ENCODE results near the gene UNC79.

DNA sequence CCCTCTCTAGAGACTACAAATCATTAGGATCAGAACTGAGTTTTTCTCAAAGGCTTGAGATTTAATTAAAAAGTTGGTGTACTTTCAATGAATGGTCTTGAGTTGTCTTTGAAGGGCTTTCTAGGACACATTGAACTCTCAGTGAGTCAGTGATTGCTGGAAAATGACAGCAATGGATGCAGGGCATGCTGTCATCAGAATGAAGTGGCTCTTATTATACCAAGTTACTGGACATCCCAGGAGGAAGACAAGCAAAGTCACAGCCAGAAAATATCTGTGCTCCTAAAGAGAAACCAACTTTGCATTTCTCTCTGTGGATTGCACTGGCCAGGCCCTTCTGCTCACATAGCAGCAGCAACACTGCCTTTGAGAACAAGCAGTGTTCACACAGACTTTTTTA, 244.9 kb downstream of the UNC79 start:
- TF ChIP-seq, protein P1, sequence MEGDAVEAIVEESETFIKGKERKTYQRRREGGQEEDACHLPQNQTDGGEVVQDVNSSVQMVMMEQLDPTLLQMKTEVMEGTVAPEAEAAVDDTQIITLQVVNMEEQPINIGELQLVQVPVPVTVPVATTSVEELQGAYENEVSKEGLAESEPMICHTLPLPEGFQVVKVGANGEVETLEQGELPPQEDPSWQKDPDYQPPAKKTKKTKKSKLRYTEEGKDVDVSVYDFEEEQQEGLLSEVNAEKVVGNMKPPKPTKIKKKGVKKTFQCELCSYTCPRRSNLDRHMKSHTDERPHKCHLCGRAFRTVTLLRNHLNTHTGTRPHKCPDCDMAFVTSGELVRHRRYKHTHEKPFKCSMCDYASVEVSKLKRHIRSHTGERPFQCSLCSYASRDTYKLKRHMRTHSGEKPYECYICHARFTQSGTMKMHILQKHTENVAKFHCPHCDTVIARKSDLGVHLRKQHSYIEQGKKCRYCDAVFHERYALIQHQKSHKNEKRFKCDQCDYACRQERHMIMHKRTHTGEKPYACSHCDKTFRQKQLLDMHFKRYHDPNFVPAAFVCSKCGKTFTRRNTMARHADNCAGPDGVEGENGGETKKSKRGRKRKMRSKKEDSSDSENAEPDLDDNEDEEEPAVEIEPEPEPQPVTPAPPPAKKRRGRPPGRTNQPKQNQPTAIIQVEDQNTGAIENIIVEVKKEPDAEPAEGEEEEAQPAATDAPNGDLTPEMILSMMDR (IDR thresholded peaks at IDR 0.05; ENCODE audit: insufficient read depth, low read length) = no peak
- TF ChIP-seq POLR2AphosphoS5 (IDR thresholded peaks at IDR 0.05; ENCODE audit: low read depth) = no peak
- TF ChIP-seq GABPA (IDR thresholded peaks at IDR 0.05; ENCODE audit: low read depth) = no peak
- TF ChIP-seq, protein P2, sequence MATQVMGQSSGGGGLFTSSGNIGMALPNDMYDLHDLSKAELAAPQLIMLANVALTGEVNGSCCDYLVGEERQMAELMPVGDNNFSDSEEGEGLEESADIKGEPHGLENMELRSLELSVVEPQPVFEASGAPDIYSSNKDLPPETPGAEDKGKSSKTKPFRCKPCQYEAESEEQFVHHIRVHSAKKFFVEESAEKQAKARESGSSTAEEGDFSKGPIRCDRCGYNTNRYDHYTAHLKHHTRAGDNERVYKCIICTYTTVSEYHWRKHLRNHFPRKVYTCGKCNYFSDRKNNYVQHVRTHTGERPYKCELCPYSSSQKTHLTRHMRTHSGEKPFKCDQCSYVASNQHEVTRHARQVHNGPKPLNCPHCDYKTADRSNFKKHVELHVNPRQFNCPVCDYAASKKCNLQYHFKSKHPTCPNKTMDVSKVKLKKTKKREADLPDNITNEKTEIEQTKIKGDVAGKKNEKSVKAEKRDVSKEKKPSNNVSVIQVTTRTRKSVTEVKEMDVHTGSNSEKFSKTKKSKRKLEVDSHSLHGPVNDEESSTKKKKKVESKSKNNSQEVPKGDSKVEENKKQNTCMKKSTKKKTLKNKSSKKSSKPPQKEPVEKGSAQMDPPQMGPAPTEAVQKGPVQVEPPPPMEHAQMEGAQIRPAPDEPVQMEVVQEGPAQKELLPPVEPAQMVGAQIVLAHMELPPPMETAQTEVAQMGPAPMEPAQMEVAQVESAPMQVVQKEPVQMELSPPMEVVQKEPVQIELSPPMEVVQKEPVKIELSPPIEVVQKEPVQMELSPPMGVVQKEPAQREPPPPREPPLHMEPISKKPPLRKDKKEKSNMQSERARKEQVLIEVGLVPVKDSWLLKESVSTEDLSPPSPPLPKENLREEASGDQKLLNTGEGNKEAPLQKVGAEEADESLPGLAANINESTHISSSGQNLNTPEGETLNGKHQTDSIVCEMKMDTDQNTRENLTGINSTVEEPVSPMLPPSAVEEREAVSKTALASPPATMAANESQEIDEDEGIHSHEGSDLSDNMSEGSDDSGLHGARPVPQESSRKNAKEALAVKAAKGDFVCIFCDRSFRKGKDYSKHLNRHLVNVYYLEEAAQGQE (IDR thresholded peaks at IDR 0.05; ENCODE audit: insufficient replicate concordance, low read depth) = no peak
